ENCODE results near the gene PDE7B. TPM values are rescaled to one million over a fixed set of nuclear protein-coding genes. Genes with fewer than 3 reads are reported as not detected.

PDE7B gene
- total RNA-seq, 3 donors from 2014 or later = 2.1 to 4.0 (median 2.2) TPM

GRCh38 chr6:136077834-136078576 is 226.5 kb downstream of the PDE7B start:
- DNase-seq (no peak), ATAC-seq (no peak)
- Histone ChIP-seq H3K4me3 (no peak overlapping the region), H3K4me1 (ENCODE audit: low read depth) (no peaks in the 10 kb centered on the region), H3K9me3 (no peaks in the 10 kb centered on the region), H3K36me3 (ENCODE audit: low read depth) (no peaks in the 10 kb centered on the region)
- no peak for TF ChIP-seq CTCF (IDR thresholded peaks at IDR 0.05)
- intact Hi-C loops (cut with DNase I, micrococcal nuclease) = no loop called here

GRCh38 chr6:136079701-136080565 is 228.4 kb downstream of the PDE7B start:
- Histone ChIP-seq H3K4me1 (ENCODE audit: low read depth) (no peaks in the 10 kb centered on the region), H3K4me3 (no peak overlapping the region), H3K9me3 (no peaks in the 10 kb centered on the region), H3K36me3 (ENCODE audit: low read depth) (no peaks in the 10 kb centered on the region)
- TF ChIP-seq CTCF (IDR thresholded peaks at IDR 0.05) = no peak
- ATAC-seq (no peak), DNase-seq (no peak)
- intact Hi-C loops (cut with DNase I, micrococcal nuclease) = no loop called here

GRCh38 chr6:136083540-136083939 is 232.0 kb downstream of the PDE7B start:
- no peaks in the 10 kb centered on the region for H3K9me3 ChIP-seq
- ATAC-seq (no peak), DNase-seq (no peak)
- H3K4me3 ChIP-seq = no peak overlapping the region
- no peak for TF ChIP-seq CTCF (IDR thresholded peaks at IDR 0.05)
- intact Hi-C loops (cut with DNase I, micrococcal nuclease) = no loop called here
- H3K4me1 ChIP-seq (ENCODE audit: low read depth) = no peaks in the 10 kb centered on the region
- H3K36me3 ChIP-seq (ENCODE audit: low read depth) = no peaks in the 10 kb centered on the region

- ATAC-seq = no peak
- intact Hi-C loops (cut with DNase I, micrococcal nuclease) = no loop called here
- no peaks in the 10 kb centered on the region for H3K4me1 ChIP-seq (ENCODE audit: low read depth)
- no peak for DNase-seq
- no peaks in the 10 kb centered on the region for H3K36me3 ChIP-seq (ENCODE audit: low read depth)
- no peak overlapping the region for H3K4me3 ChIP-seq
- no peak for TF ChIP-seq CTCF (IDR thresholded peaks at IDR 0.05)
- H3K9me3 ChIP-seq = no peaks in the 10 kb centered on the region
Measured at GRCh38 chr6:136084403-136084802, 232.9 kb downstream of the PDE7B start.

GRCh38 chr6:136085370-136086115 is 234.0 kb downstream of the PDE7B start:
- no peak for TF ChIP-seq CTCF (IDR thresholded peaks at IDR 0.05)
- H3K4me1 ChIP-seq (ENCODE audit: low read depth) = no peaks in the 10 kb centered on the region
- no peak for DNase-seq
- no peaks in the 10 kb centered on the region for H3K9me3 ChIP-seq
- no peak for ATAC-seq
- H3K36me3 ChIP-seq (ENCODE audit: low read depth) = no peaks in the 10 kb centered on the region
- intact Hi-C loops (cut with DNase I, micrococcal nuclease) = no loop called here
- no peak overlapping the region for H3K4me3 ChIP-seq

Measured in mucosa of descending colon (tissue), 3 donors.